SKM-1 treated with dmso at 0.1 percent for 144 hours (cell line): ENCODE data around the gene CLINT1.
A peak's percentile ranks its signal among the peaks of the same experiment; 100 is the strongest.
"Not testable (repeated sequence)": the region's sequence is repeated elsewhere in the genome, so short reads cannot be mapped to it uniquely, and the experiment has no call there.

Experiments
- DNase-seq: peaks from one replicate; lab custom pipeline; 2025; ENCODE audit not compliant: unreplicated experiment; lab: John Stamatoyannopoulos, UW

CLINT1 gene

DNA sequence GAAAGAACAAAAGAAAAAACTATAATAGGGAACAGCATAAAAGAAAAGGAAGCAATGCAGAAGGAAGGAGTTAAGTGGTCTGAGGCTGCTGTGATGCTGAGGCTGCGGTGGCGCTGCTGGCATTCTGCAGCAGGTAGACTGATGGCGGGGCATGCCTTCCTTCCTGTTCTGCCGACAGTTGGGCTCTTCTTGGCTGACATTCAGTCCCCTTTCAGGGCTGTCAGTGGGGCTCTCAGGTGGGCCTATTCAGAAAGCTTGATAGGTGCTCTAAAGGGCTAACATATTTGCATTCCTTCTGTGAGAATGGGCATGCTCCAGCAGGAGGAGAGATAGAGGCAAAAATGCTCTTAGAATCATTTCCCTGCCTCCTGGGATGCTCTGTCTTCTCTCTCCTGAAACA is 5.1 kb upstream of the CLINT1 start:
- no peak for DNase-seq

DNA sequence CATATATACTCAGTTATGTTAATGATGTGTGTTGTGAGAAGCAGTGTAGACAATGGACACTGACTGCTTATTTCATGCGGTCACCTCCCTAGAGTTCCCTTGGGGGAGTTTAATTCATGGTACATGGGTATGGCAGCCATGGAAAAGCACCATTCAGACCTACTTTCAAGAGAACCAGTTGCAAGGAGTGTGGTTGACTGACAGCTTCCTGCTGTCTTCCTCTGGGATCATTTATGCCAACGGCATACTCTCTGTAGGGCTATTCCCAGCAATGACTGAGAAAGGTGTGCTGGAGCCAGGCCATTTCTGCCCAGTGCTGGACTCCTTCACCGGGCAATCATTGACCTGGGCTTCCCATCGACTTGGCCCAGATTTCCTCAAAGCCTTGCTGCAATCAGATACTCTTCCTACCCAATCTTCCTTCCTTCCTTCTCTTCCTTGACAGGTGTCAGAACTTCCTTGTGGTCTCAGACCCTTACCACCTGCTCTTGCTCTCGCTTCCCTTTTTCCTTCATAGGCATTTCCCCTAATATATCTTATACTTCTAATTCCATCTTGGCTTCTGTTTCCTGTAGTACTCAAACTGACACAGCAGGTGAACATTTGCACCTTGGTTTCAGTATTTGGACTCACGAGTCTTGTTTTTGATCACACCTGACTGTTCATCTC is 3.4 kb upstream of the CLINT1 start:
- no peak for DNase-seq

DNA sequence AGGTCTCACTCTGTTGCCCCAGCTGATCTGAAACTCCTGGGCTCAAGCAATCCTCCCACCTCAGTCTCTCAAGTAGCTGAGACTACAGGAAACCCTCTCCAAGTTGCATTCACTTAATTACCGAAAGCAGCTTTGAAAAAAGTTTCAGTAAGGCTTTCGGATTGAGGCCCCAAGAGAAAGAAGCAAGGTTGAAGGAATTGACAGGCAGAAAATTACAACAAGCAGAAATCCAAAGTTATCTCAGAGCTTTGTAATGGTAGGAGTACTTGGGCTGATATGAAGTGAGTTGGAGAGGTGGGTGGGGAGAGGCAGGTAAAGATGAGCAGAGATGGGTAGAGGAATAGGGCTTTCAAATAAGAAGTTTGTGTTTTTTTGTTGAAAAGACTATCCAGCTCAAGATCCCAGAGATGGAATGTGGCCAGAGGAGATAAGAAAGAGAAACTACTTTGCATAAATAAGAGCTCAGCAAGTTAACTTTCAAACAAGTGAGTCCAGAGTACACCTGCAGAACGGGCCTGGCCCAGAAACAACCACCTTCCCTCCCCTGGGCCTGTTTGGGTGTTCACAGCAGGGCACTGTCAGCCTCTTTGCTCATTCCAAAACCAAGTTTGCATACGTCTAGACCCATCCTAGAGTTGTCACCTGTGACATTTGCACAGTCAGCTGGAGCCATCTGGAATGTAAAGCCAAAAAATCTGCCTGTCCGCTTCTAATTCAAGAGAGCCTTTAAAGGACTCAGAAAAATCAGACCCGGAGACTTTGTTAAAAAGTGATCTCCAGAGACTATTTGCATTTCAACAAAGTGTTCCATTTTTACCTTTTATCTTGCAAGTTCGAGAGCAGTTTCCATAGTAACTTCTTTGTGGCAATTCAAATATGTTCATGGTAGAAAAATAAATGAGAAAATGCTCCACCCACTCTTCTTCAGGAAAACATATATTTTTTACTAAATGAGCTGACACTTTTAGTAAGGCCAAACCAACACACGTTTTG is 2.2 kb upstream of the CLINT1 start:
- DNase-seq = no peak

DNA sequence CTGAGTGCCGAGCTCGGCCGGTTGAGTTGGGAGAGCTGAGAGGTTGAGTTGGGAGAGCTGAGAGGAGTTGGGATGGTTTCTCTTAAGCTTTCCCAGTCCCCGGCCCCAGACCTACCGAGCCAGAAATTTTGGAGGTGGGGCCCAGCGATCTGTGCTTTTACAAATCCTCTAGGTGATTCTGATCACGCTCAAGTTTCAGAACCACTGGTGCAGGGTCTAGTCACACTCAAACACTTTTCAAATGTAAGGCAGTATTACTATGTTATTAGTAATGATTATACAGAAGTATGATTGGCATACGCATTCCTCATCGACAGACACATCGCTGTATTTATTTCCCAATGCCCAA is 256 bp upstream of the CLINT1 start:
- DNase-seq = no peak

DNA sequence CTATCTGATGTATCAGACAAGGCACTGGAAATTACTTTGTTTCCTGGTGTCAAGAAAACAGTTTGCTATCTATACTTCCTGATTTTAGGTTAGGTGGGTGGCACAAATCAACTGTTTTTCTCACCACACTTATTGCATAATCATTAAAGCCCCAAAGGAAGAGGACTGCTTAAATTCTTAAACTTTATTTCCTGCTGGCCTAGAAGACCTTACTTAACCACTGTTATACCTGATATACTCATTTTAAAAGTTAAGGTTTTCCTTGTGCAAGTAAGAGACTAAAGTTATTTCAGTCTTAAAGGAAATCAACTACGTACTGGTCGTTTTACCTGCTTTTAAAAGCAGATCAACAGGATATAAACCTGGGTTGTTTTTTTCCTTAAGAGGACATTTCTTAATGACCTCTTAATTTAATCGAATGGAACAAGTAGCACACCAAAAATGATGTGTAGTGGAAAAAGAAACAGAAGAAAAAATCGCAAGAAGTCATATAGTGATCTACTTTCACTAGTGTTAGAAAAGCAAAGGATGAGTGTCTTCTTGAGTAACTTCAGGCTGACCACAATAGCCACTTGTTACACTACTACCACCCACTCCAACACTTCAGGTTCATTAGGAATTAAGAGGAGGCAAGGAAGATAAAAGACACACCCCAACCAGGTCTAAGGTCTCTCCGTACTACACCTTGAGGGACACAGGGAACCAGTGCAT is 974 bp downstream of the CLINT1 start:
- DNase-seq = peak; percentile 91

DNA sequence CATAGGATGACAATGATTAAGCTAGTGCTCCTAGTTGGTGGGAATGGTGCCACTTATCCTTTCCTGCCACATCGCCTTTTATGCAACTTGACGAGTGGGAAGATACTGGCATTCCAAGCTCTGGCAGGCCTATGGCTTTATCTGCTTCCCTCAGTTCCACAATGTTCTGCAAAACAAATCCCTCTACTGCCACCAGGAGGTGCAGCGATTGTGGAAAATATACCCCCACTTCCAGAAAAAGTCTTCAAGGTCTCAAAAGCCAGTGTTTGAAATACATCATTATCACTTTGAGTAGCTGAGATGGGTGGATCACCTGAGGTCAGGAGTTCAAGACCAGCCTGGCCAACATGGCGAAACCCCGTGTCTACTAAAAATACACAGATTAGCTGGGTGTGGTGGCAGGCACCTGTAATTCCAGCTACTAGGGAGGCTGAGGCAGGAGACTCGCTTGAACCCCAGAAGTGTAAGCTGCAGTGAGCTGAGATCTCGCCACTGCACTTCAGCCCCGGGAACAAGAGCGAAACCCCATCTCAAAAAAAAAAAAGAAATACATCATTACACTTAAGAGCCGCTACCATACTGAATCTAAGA is 3.4 kb downstream of the CLINT1 start:
- DNase-seq = peak; percentile 40

DNA sequence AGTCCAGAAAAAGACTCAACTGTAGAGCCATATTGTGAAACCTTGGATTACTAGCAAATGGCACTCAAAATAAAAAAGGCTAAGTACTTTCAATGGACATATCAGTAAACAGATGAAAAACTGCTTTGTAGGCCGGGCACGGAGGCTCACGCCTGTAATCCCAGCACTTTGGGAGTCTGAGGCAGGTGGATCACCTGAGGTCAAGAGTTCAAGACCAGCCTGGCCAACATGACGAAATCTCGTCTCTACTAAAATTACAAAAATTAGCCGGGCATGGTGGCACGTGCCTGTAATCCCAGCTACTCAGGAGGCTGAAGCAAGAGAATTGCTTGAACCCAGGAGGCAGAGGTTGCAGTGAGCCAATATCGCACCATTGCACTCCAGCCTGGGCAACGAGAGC is 5.6 kb downstream of the CLINT1 start:
- DNase-seq = not testable (repeated sequence)

DNA sequence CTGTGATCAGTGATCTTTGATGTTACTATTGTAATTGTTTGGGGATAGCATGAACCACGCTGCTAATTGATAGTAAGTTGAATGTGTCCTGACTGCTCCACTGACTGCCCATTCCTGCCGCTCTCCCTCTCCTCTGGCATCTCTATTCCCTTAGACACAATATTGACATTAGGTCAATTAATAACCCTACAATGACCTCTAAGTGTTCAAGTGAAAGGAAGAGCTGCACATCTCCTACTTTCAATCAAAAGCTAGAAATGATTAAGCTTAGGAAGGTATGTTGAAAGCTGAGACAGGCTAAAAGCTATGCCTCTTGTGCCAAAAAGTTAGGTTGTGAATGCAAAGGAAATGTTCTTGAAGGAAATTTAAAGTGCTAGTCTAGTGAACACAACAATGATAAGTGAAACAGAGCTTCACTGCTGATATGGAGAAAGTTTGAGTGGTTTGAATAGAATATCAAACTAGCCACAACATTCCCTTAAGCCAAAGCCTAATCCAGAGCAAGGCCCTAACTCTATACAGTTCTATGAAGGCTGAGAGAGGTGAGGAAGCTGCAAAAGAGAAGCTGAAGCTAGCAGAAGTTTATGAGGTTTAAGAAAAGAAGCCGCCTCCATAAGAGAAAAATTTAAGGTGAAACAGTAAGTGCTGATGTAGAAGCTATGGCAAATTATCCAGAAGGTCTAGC is 12.9 kb downstream of the CLINT1 start:
- DNase-seq = no peak

DNA sequence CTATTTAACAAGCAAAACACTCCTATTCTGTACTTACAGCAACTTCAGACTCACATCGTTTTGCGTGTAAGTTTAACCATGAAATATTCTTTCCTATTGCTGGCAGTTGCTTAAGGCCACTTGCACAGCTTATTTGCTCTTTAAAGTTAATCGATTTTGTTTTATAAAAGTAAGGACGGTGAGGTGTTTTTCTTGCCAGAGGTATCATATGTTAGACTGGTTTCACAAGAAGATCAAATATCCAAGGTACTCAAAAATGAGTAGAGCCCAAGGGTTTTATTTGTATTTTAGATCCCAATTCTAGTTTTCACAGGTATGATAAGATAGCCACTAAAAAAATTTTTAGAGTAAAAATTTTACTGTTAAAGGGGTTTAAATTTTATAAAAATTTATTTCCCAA is 16.2 kb downstream of the CLINT1 start:
- no peak for DNase-seq

DNA sequence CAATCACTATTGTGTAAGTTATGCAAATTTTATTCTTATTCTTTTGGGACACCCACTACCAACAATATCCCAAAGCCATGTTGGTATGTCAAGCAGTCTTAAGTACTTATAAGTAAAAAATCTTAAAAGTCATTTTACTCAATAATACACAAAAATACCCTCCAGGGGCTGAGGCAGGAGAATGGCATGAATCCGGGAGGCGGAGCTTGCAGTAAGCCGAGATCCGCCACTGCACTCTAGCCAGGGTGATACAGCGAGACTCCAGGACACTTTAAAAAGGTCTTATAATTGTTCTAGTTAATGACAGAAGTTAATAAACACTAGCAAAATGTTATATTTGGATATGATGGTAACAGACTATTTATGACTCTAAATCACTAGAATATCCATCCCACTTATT is 16.8 kb downstream of the CLINT1 start:
- no peak for DNase-seq

DNA sequence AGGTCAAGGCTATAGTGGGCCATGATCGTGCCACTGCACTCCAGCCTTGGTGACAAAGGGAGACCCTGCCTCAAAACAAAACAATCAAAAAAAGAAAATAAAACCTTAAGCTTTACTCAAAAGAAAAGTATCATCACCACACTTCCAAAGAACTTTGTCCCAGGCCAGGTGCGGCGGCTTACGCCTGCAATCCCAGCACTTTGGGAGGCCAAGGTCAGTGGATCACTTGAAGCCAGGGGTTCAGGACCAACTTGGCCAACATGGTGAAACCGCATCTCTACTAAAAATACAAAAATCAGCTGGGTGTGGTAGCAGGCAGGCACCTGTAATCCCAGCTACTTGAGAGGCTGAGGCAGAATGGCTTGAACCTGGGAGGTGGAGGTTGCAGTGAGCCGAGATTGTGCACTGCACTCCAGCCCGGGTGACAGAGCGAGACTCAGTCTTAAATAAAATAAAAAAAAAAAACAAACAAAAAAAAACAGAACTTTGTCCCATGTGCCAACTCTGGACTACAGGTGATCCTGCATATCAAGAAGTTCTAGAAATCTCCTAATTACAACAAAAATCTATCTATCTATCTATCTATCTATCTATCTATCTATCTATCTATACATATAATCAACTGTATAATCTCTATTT is 19.7 kb downstream of the CLINT1 start:
- DNase-seq = no peak

DNA sequence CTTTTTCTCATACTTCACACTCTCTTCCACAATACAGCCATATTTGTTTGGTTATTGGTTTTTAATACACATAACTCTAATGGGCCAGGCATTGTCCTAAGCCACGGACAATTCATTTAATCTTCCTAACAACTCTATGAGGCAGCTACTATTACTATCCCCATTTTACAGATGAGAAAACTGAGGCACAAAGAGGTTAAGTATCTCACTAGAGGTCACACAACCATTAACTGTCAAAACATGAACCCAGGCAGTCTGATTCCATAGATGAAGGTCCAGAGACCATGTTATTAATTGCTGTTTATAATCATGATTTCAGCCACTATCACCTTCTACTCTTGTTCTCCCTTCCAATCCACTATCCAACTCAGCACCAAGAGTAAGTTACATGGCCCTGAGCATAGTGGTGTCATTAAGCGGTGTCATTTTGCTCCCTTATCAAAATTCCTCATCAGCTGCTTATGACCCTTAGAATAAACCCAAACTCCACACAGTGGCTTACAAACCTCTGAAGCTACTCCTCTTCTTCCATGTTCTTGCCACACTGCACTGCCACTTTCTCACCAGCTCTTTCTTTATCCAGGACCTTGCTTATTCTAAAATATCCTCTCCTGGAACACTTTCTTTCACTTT is 22.7 kb downstream of the CLINT1 start:
- no peak for DNase-seq

DNA sequence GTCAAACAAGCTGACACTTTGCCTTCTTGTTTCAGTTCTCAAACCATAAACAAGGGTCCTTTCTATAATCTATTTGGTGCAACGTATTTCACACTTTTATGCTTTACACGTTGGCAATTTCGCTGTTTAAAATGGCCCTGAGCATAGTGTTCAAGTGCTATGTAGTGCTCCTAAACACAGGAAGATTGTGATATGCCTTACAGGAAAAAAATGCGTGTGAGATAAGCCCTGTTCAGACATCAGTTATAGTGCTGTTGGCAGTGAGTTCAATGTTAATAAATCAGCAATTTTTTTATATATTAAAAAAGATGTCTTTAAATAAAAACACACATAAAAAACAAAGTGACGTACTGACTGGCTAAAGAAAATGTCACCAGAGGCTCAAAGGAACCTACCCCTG is 23.9 kb downstream of the CLINT1 start:
- DNase-seq = no peak

DNA sequence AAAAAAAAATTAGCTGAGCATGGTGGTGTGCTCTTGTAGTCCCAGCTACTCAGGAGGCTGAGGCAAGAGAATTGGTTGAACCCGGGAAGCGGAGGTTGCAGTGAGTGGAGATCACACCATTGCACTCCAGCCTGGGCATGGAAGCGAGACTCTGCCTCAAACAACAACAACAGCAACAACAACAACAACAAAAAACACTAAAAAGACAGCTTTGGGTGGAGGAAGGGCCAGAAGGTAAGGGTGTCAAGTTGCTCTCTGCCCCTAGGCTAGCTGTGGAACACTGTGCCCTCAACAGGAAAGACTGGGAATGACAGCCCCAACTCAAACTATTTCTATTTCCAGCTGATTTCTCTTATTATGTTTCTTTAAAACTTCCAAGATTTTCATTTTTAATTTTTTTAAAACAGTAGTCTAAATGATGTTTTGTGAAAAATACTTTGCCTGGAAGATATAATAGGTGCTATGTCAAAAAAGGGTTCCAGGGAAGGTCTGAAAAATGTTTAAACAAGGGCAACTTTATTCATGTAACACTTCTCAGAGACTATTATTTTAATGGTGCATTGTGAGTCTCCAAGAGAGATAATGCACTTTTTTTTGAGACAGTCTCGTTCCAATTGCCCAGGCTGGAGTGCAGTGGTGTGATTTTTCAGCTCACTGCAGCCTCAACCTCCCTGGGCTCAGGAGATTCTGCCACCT is 29.9 kb downstream of the CLINT1 start:
- DNase-seq = peak; percentile 3

DNA sequence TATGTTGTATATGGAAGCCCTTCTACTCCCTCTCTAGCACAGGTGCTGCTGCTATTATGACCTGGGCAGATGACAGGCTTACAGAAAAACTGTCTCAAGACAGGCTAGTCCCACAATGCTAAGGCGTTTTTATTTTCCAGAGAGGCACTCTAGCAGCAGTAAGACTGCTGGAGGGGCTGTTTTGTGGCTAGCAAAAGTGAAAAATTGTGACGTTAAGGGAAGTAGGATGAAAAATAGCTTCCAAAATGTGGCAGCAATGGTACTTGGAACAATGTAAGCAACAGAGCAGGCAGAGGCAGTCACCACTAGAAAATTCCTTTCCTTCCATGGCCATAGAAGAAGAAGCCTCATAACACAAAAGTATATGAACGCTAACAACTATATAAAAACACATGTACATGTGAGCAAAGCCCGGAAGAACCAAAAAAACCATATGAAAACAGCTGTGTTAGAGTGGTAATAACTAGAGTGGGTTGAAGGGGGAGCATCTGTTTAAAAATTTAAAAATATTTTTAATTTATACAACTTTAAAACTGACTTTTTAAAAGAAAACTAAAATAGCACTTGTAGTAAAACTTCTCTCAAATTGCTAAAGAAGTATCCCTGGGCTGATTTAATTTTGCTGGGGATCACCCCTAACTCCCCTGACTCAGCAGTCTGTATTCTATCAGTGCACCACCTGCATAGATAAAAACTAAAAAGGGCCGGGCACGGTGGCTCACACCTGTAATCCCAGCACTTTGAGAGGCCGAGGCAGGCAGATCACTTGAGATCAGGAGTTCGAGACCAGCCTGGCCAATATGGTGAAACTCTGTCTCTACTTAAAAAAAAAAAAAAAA is 30.6 kb downstream of the CLINT1 start:
- DNase-seq = no peak

DNA sequence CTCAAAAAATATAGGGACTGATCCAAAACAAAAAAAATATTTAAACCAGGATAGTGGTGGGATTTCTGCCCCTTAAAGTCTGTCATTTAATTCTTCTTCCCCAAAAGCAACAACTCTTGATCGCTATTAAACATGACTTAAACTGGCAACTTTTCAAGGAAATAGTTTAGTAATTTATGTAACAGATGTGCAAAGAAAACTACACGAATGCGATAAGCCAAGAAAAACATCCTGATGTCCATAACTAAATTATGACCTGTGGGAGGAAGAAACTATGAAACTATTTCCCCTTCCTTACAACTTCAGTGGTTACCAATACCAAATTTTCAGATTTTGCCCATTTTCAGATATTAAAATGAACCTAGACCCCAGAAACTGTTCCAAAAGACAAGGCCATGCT is 31.5 kb downstream of the CLINT1 start:
- DNase-seq = no peak

DNA sequence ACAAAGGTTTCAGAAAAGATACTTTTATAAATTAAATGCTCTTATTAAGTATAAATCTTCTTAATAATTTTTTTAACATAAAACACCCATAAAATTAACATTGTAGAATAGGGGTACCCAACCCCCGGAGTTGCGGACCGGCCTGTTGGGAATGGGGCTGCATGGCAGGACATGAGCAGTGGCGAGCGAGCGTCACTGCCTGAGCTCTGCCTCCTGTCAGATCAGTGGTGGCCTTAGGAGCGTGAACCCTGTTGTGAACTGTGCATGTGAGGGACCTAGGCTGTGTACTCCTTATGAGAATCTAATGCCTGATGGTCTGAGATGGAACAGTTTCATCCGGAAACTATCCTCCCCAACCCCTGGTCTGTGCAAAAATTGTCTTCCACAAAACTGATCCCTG is 35.3 kb downstream of the CLINT1 start:
- DNase-seq = no peak

DNA sequence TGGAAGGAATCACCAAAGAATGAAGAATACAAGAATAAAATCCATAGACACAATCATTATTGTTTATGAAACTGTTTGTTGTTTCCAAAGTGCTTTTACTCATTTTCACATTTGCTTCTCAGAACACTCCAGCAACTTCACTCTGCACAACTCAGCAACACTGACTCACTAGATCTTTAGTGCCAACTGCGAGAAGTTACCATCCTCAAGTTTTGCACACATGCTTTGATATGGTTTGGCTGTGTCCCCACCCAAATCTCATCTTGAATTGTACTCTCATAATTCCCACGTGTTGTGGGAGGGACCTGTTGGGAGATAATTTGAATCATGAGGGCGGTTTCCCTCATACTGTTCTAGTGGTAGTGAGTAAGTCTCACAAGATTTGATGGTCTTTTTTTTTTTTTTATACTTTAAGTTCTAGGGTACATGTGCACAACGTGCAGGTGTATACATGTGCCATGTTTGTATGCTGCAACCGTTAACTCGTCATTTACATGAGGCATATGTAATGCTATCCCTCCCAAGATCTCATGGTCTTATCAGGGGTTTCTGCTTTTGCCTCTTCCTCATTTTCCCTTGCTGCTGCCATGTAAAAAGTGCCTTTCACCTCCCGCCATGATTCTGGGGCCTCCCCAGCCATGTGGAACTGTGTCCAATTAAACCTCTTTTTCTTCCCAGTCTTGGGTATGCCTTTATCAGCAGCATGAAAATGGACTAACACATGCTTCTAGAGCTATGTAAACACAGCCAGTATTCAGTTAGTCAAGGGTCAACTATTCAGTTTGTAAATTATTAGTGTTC is 36.9 kb downstream of the CLINT1 start:
- no peak for DNase-seq
